GM18511 (cell line): Measurements from ENCODE around the gene ITIH4.

Source experiments
- ATAC-seq: cut with Tn5 transposase; IDR thresholded peaks from one replicate; pipeline ENCODE4 v1.9.1; 2021; ENCODE audit warnings: mild to moderate bottlenecking, moderate library complexity; ENCODE audit not compliant: unreplicated experiment

ITIH4 gene

DNA sequence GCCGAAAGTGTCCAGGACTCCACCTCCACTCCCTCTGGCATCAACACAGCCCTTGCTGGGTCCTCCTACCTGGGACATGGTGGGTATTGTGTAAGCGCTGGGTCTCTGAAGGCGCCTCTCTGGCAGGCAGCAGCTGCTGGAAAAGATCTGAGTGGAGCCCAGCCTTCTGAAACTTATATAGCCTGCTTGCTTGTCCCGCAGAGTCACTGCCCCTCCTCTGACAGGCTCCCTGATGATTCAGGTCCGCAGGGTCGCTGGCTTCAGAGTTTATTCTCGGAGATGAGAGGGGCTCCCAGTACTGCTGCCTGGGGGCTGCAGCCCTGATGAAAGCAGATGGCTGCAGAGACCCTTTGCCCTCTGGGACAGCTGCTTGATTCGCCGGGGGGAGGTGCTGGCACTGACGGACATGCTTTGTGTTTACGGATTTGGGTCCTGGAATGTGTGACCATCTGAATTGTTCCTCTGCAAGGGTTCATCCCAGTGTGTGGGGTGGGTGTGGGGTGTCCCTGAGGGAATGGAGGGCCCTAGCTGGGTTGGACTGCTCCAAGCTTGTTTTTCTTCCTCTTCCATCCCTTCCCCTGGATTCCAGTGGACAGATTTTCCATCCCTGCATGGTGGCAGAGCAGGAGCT, 4.5 kb upstream of the ITIH4 start, which contains the start of gene MUSTN1:
Gene MUSTN1, minus strand, starts transcription at position 149 of the 631 bp plus-strand sequence. Its CDS starts 71 bp downstream, at position 78.
- no peak for ATAC-seq

DNA sequence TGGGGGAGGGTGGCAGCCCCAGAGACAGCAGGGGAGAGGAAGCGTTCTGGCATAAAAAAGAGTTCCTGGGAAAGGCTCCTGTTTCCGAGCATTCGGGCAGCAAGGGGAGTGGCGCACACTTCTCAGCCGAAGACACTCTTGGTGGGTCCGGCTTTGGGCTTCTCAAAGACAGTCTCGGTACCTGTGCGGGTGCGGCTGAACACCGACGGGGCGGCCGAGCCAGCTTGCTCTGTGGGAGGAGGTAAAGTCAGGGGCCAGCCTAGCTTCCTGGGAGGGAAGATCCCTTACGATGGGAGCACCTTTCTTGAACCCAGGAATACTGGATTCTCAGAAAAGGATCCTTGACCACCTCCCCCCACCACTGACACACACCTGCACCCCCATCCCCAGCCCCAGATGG, 2.7 kb upstream of the ITIH4 start:
- no peak for ATAC-seq

- ATAC-seq, result no peak
Observed at GRCh38 chr3:52831500-52832301, 1.2 kb upstream of the ITIH4 start.

DNA sequence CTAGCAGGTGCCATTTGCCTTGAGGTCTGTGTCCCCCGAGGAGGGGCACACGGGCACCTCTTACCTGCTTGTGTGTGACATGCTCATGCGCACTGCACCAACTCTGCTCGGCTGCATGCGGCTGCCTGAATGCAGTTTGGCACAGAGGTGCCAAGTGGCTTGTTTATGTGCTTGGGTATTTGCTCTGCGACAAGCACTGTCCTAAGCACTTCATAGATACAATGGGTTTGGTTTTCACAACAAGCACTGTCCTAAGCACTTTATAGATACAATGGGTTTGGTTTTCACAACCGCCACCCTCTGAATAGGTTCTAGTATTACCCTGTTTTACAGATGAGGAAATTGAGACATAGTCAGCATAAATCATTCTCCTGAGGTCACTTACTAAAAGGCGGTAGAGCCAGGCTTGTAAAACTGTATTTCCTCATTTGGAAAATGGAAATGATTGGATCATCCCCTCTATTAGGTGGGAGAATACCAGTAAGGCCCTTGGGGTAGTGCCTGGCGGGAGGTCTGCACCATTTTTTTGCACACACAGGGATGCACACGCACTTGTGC, 487 bp downstream of the ITIH4 start:
- ATAC-seq, result no peak

DNA sequence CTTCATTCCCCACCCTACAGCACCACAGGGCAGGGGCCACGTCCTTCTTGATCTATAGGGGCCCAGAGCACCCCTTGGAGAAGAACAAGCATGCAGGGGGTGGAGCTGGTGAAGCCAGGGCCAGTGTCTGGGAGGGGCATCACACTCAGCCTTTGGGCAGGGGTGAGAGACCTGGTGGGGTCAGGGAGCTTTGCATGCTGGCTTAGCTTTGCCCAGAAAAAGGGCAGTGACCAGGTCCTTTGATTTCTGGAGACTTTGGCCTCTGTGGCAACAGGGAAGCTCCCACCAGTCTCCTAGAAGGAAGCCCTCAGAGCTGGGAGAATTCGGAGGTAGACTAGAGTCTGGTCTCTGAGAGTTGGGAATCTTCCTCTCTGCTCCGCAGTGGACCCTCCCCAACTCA, 990 bp downstream of the ITIH4 start:
- no peak for ATAC-seq

- ATAC-seq, result no peak
Observed at GRCh38 chr3:52827866-52828376, 2.6 kb downstream of the ITIH4 start.

GRCh38 chr3:52827441-52827840, 3.0 kb downstream of the ITIH4 start:
- no peak for ATAC-seq

DNA sequence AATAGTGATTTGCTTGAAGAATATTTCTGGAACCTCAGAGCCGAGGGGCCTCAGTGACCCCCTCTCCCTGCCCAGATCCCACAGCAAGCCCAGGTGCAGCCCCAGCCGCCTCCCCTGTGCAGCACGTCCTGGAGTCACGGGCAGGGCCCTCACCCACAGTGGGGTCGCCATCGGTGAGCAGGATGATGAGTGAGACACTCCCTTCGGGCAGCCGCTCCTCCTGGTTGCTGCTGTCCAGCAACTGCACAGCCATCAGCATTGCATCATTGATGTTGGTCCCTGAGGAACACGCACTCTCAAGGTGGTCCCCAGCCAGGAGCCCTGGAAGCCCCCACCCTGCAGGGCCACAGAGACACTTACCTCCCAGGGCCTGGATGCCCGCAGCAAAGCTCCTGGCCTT, 6.4 kb downstream of the ITIH4 start:
- ATAC-seq, result no peak

- ATAC-seq, result no peak
Observed at GRCh38 chr3:52822363-52822762, 8.1 kb downstream of the ITIH4 start.

DNA sequence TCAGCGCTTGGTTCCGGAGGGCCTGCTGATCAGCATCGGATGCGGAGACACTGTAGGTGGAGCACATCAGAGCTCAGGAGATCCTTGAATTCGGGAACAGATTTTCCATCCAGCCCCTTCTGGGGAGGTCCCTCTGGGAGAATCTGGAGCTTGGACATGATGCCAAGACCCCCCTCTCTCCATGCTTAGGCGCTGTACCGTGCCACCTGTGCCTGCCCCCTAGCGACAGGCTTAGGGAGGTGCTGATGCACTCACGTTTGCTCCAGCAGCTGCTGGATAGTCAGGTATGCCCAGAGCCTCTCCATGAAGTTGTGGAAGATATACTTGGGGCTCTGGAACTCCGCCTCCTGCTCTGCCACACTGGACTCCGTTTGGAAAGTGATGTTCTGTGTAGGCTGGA, 9.7 kb downstream of the ITIH4 start:
- ATAC-seq, result no peak

- no peak for ATAC-seq
Observed at GRCh38 chr3:52819936-52820335, 10.5 kb downstream of the ITIH4 start.

DNA sequence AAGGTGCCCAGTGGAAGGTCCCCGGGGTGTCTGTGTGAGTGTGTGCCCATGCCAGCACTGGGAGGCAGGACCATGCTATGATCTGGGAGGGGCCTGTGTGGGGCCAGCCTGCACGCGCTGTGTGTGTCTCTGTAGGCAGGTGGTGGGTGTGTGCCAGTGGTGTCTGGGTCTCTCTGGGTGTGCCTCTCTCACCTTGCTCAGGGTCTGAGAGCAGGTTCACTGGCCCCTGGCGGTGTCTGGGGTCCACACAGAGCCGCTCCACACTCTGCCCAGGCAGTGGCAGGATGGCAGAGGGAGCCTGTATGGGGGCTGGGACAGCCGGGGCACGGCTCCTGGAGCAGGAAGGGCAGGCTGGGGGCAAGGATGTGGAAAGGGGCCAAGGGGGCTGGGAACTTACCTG, 12.6 kb downstream of the ITIH4 start:
- no peak for ATAC-seq

- no peak for ATAC-seq
Observed at GRCh38 chr3:52817221-52817620, 13.3 kb downstream of the ITIH4 start.

GRCh38 chr3:52816654-52817053, 13.8 kb downstream of the ITIH4 start:
- ATAC-seq, result no peak

- no peak for ATAC-seq
Observed at GRCh38 chr3:52816199-52816598, 14.3 kb downstream of the ITIH4 start.

- ATAC-seq, result no peak
Observed at GRCh38 chr3:52813810-52814209, 16.7 kb downstream of the ITIH4 start.

DNA sequence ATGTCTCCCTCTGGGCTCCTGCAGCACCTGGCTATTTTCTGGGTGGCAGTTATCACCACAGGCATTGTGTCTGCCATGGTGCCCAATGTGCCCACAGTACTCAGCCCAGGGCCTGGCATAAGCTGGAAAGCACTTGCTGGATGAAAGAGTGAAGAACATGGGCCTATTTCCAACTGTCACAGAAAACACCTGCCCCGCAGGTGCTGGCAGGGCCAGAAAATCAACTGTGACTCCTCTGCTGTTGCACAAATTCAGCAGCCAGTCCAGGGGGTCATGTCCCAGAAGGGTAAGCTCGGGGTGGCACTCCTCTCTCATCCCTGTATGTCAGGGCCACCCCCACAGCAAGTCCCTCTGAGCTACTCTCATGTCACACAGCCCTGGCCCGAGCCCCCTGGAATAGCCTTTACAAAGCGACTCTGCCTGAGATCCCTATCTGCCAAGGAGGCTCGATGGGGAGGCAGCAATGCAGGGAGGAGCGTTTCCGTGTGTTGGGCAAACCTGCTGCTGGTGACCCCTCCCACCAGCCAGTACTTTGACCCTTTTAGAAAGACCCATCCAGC, 18.9 kb downstream of the ITIH4 start:
- no peak for ATAC-seq

DNA sequence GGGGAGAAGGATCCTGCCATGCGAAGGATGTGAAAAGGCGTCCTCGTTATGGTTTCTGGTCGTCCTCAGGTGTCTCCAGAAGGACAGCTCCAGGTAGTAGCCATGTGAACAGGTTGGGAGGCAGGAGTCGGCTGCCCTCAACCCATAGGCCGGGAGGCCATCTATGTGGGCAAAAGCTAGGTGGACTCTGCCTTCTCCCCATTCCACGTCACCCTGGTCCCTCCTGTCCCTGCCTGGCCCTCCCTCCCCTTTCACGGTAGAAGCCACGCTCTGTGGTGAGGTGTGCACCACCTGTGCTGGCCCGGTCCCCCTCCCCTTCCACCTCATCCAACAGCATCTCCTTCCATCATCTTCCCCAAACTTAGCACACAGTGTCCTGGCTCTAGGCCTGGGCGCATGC, 19.5 kb downstream of the ITIH4 start:
- ATAC-seq, result no peak

GRCh38 chr3:52809662-52810377, 20.7 kb downstream of the ITIH4 start:
- no peak for ATAC-seq

DNA sequence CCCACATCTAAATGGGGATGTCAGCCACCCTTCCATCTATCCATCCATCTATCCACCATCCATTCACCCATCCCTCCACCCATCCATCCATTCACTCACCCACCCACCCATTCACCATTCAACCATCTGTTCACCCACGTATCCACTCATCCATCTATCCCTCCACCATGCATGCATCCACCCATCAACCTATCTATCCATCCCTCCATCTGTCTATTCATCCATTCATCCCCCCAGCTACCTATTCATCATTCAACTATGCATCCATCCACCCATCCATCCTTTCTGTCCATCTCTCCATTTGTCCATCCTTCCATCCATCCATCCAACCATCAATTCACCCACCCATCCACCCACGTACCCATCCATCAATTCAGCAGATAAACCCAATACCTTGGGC, 21.3 kb downstream of the ITIH4 start:
- ATAC-seq, result no peak
